Vagina (tissue), 2 donors: ENCODE measurements around the gene SYT12.

Source experiments
- POLR2A ChIP-seq, 2 donors: fragments of 450-650 bp; IDR thresholded peaks; one replicate each; pipeline ENCODE4 v1.6.1; 2017; ENCODE audit warnings: antibody characterized with exemption in 2 of 2, mild to moderate bottlenecking in 2 of 2, moderate library complexity in 2 of 2
- POLR2AphosphoS5 ChIP-seq, 2 donors: sonication (generic); formaldehyde crosslinking; IDR thresholded peaks; one replicate each; pipeline ENCODE4 v1.9.0; 2017; ENCODE audit warnings: antibody characterized with exemption in 2 of 2, mild to moderate bottlenecking in 2 of 2, low read depth in 1 of 2; ENCODE audit not compliant: insufficient read depth in 1 of 2
- TF ChIP-seq, protein P1 (sequence below), 3 experiments: fragments of 450-650 bp in 2 of 3; fragments of 200-600 bp in 1 of 3; sonication (generic) in 1 of 3; IDR thresholded peaks; one replicate each; pipeline ENCODE4 v1.5.1; 2017 to 2019; ENCODE audit warnings: antibody characterized with exemption in 3 of 3, mild to moderate bottlenecking in 2 of 3, moderate library complexity in 2 of 3

DNA sequence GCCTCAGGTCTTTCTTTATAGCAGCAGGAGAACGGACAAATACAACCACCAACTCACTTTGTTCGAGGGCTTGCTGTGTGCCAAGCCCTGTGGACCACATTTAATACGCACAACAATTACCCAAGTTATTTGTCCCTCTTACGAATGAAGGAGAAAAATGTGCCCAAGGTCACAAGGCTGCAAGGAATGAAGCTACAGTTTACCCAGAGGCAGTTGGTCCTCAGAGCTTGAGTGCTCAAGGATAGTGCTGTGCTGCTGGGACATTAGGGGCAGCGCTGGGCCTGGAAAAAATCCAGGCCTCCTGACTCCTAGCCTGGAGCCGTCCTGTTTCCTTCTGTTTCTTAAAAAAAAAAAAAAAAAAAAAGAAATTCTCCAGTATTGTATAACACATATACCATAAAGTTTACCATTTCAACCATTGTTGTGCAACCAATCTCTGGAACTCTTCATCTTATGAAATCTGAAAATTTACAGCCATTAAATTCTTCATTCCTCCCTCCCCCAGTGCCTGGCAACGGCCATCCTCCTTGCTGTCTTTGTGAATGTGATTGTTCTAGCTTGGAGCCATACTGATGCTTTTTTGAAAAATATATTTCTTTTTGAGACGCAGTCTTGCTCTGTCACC lies 48.9 kb upstream of the SYT12 start:
- no peak for TF ChIP-seq POLR2A (IDR thresholded peaks at IDR 0.05)
- TF ChIP-seq, protein P1, sequence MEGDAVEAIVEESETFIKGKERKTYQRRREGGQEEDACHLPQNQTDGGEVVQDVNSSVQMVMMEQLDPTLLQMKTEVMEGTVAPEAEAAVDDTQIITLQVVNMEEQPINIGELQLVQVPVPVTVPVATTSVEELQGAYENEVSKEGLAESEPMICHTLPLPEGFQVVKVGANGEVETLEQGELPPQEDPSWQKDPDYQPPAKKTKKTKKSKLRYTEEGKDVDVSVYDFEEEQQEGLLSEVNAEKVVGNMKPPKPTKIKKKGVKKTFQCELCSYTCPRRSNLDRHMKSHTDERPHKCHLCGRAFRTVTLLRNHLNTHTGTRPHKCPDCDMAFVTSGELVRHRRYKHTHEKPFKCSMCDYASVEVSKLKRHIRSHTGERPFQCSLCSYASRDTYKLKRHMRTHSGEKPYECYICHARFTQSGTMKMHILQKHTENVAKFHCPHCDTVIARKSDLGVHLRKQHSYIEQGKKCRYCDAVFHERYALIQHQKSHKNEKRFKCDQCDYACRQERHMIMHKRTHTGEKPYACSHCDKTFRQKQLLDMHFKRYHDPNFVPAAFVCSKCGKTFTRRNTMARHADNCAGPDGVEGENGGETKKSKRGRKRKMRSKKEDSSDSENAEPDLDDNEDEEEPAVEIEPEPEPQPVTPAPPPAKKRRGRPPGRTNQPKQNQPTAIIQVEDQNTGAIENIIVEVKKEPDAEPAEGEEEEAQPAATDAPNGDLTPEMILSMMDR (IDR thresholded peaks at IDR 0.05), result no peak
- no peak for TF ChIP-seq POLR2AphosphoS5 (IDR thresholded peaks at IDR 0.05; ENCODE audit: insufficient read depth in 1 of 2, low read depth in 1 of 2)
